OCI-LY7 (cell line): ENCODE data around the gene RBMY1B. TPM values are rescaled to one million over a fixed set of nuclear protein-coding genes. Genes with fewer than 3 reads are reported as not detected.
"Not testable (repeated sequence)": the region's sequence is repeated elsewhere in the genome, so short reads cannot be mapped to it uniquely, and the experiment has no call there.

Experiments
- Bru-seq: library from RNA; stranded (reverse); fragments of 400-500 nt; gene quantifications from one replicate; lab custom pipeline; 2021; lab: Mats Ljungman, UMichigan
- BruChase-seq, 2 experiments: library from RNA; stranded (reverse); fragments of 400-500 nt; gene quantifications; one replicate each; lab custom pipeline; 2021; lab: Mats Ljungman, UMichigan
- BruUV-seq: library from RNA; stranded (reverse); fragments of 400-500 nt; replicated peaks from 2 replicates; lab custom pipeline; 2021; lab: Mats Ljungman, UMichigan
- CTCF ChIA-PET: fragments of 300-600 bp; sonication (Branson Sonifier 250); formaldehyde crosslinking; loops from one replicate; lab custom pipeline; 2022; ENCODE audit warnings: antibody characterized with exemption; ENCODE audit not compliant: unreplicated experiment; lab: Charles Lee
- POLR2A ChIA-PET: fragments of 300-600 bp; sonication (Branson Sonifier 250); formaldehyde crosslinking; loops from one replicate; lab custom pipeline; 2022; ENCODE audit warnings: antibody characterized with exemption; lab: Charles Lee
- DNase-seq: peaks from one replicate; pipeline ENCODE4 v3.0.0-alpha.2; 2015; ENCODE audit warnings: low spot score
- H2AFZ ChIP-seq: fragments of 200-600 bp; sonication (generic), shearing (Covaris generic); 2 replicates; pipeline ENCODE4 v1.6.1; 2014; ENCODE audit warnings: mild to moderate bottlenecking, antibody characterized with exemption, low read length, moderate library complexity
- H3K27ac ChIP-seq: fragments of 200-600 bp; sonication (generic); 2 replicates; pipeline ENCODE4 v1.5.1; 2014; ENCODE audit warnings: mixed run types, low read depth, mild to moderate bottlenecking, moderate library complexity, low read length, inconsistent platforms; ENCODE audit not compliant: poor library complexity, severe bottlenecking
- H3K36me3 ChIP-seq: fragments of 200-600 bp; sonication (generic); 2 replicates; pipeline ENCODE4 v1.6.1; 2014; ENCODE audit warnings: mild to moderate bottlenecking, antibody characterized with exemption, low read length, moderate library complexity, mixed read lengths; ENCODE audit not compliant: insufficient read depth
- H3K4me1 ChIP-seq: fragments of 200-600 bp; sonication (generic); 2 replicates; pipeline ENCODE4 v1.5.1; 2014; ENCODE audit warnings: mild to moderate bottlenecking, low read length; ENCODE audit not compliant: insufficient read depth, poor library complexity, severe bottlenecking
- H3K4me2 ChIP-seq: fragments of 200-600 bp; sonication (generic); 2 replicates; pipeline ENCODE4 v1.6.1; 2014; ENCODE audit warnings: mild to moderate bottlenecking, low read length
- H3K4me3 ChIP-seq: fragments of 200-600 bp; sonication (generic); 2 replicates; pipeline ENCODE4 v1.5.1; 2014; ENCODE audit warnings: mild to moderate bottlenecking, low read depth, low read length; ENCODE audit not compliant: poor library complexity, severe bottlenecking
- H3K79me2 ChIP-seq: fragments of 200-600 bp; sonication (generic); 2 replicates; pipeline ENCODE4 v1.6.1; 2016; ENCODE audit warnings: low read depth, mild to moderate bottlenecking, low read length, moderate library complexity, mixed read lengths; ENCODE audit not compliant: insufficient read depth
- H3K9me2 ChIP-seq: fragments of 200-600 bp; sonication (generic); 2 replicates; pipeline ENCODE4 v1.6.1; 2016; ENCODE audit warnings: mild to moderate bottlenecking, low read length, mixed read lengths; ENCODE audit not compliant: insufficient read depth
- H3K9me3 ChIP-seq: fragments of 200-600 bp; sonication (generic); 2 replicates; pipeline ENCODE4 v1.6.1; 2014; ENCODE audit warnings: mild to moderate bottlenecking, mixed run types, low read length, mixed read lengths
- H4K20me1 ChIP-seq: fragments of 200-600 bp; sonication (generic); 2 replicates; pipeline ENCODE4 v1.6.1; 2014; ENCODE audit warnings: mild to moderate bottlenecking, antibody characterized with exemption, low read length, moderate library complexity, mixed read lengths; ENCODE audit not compliant: insufficient read depth
- EZH2phosphoT487 ChIP-seq: fragments of 200-600 bp; sonication (generic); IDR thresholded peaks from 2 replicates; pipeline ENCODE4 v1.6.1; 2018; ENCODE audit warnings: low read depth, borderline replicate concordance, mild to moderate bottlenecking, mixed run types, antibody characterized with exemption, low read length, moderate library complexity, mixed read lengths
- intact Hi-C: fragments of 100-400 bp; cut with micrococcal nuclease; formaldehyde crosslinking; loops from one replicate; pipeline ENCODE4 v1.10.0; 2022; ENCODE audit not compliant: unreplicated experiment
- long read RNA-seq: library from polyadenylated mRNA; stranded (forward); transcript quantifications from one replicate; pipeline ENCODE4 v2.0.0, GENCODE V29; 2022
- total RNA-seq, 2 experiments: library from RNA; depleted of rRNA in 1 of 2; stranded (reverse); fragments of >200 nt in 1 of 2; shearing (Covaris generic) in 1 of 2; gene quantifications; 2 replicates each; pipeline ENCODE4 v1.2.3, GENCODE V29; 2014 to 2022
- TF ChIP-seq, protein P1 (sequence below): fragments of 200-600 bp; sonication (generic); conservative IDR thresholded peaks from 2 replicates; pipeline ENCODE4 v1.5.1; 2014; ENCODE audit warnings: mild to moderate bottlenecking, antibody characterized with exemption, low read length, moderate library complexity, mixed read lengths

Gene RBMY1B
- not detected in 2 replicates for total RNA-seq (2014; rRNA removed; shearing (Covaris generic))
- not detected in 2 replicates for total RNA-seq (2022)
- Bru-seq, nascent RNA: not detected
- not detected for BruChase-seq, experiment 1, labeled RNA remaining after a 6-hour chase
- not detected for BruChase-seq, experiment 2, labeled RNA remaining after a 2-hour chase
- long read RNA-seq: 0 reads

DNA sequence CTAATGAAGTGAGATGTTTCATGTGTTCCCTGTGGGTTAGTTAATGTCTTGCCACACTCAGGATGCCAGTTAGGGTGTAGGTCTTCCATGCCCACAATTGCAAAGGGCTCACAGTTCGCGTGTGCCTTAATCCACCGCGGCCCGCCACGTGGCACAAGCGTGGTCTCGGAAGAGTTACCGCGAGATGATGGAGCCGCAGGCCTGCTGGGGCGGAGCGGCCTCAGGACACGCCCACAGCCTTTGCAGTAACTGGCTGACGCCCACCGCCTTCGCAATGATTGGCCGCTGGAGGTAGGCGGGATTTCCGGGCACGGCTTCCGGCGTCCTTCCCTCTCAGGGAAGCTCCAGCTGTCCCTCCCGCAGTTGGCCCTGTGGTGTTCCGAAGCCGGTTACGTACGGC, at the start of gene RBMY1B:
Gene RBMY1B, plus strand, starts transcription at position 301 of the 400 bp plus-strand sequence. CDS start 2,013 bp downstream, outside the sequence.
- H3K9me2 ChIP-seq, H4K20me1 ChIP-seq, H3K4me1 ChIP-seq, H3K9me3 ChIP-seq, H3K36me3 ChIP-seq, H3K27ac ChIP-seq, DNase-seq, POLR2A ChIA-PET, H3K79me2 ChIP-seq, CTCF ChIA-PET, intact Hi-C loops, H2AFZ ChIP-seq, H3K4me3 ChIP-seq, H3K4me2 ChIP-seq, BruUV-seq: not testable (repeated sequence)

DNA sequence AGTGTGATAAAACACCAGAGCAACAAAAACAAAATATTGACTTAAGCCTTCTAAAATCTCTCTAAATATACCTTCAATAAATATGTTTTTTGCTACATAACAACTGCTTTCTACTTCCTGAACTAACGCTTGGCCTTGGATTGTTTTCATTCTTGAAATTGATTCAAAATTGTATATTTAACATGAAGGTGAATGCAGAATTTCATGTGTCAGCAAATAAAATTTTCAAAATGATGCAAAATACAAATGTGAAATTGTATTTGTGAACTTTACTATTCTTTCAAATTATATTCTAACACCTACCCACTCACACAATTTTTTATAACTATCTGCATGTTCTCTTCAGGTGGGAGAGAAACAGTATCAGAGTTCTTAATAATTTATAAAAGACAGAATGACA, 48.2 kb upstream of the RBMY1B start:
- H3K4me1 ChIP-seq, H3K9me3 ChIP-seq, H3K36me3 ChIP-seq, H2AFZ ChIP-seq, BruUV-seq, CTCF ChIA-PET, DNase-seq, H3K9me2 ChIP-seq, H3K4me3 ChIP-seq, H3K27ac ChIP-seq, H4K20me1 ChIP-seq, H3K4me2 ChIP-seq, intact Hi-C loops, H3K79me2 ChIP-seq, POLR2A ChIA-PET: not testable (repeated sequence)

DNA sequence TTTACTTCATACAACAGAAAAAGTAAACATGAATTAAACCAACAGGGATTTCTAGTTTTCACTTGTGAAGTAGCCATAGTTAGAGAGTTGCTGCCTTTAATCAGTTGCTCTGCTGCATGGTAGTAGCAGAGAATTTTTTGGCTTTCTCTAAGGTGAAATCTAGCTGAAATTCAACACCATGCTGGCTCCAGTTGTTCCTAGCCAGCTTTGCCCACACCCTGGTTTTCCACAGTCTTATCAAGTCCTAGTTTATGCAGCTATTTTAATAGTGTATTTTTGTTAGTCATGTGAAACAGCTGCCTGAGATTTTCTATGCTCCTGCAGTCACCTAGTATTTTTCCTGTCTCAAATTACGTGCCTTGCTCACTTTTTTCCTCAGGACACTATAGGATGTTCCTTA, 28.2 kb upstream of the RBMY1B start:
- ChIA-PET POLR2A (no interaction called here), CTCF (no interaction called here)
- no peaks in the 10 kb centered on the region for H3K9me2 ChIP-seq
- no peak overlapping the region for H2AFZ ChIP-seq
- H4K20me1 ChIP-seq: no peaks in the 10 kb centered on the region
- no peak for DNase-seq
- no peak overlapping the region for H3K4me2 ChIP-seq
- H3K4me1 ChIP-seq: no peaks in the 10 kb centered on the region
- H3K4me3 ChIP-seq: no peak overlapping the region
- no peaks in the 10 kb centered on the region for H3K79me2 ChIP-seq
- no peak for TF ChIP-seq EZH2phosphoT487
- TF ChIP-seq, protein P1, sequence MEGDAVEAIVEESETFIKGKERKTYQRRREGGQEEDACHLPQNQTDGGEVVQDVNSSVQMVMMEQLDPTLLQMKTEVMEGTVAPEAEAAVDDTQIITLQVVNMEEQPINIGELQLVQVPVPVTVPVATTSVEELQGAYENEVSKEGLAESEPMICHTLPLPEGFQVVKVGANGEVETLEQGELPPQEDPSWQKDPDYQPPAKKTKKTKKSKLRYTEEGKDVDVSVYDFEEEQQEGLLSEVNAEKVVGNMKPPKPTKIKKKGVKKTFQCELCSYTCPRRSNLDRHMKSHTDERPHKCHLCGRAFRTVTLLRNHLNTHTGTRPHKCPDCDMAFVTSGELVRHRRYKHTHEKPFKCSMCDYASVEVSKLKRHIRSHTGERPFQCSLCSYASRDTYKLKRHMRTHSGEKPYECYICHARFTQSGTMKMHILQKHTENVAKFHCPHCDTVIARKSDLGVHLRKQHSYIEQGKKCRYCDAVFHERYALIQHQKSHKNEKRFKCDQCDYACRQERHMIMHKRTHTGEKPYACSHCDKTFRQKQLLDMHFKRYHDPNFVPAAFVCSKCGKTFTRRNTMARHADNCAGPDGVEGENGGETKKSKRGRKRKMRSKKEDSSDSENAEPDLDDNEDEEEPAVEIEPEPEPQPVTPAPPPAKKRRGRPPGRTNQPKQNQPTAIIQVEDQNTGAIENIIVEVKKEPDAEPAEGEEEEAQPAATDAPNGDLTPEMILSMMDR: no peak
- BruUV-seq: no TSS peak
- intact Hi-C loops: no loop called here
- H3K27ac ChIP-seq: no peak overlapping the region
- no peaks in the 10 kb centered on the region for H3K36me3 ChIP-seq
- no peaks in the 10 kb centered on the region for H3K9me3 ChIP-seq

DNA sequence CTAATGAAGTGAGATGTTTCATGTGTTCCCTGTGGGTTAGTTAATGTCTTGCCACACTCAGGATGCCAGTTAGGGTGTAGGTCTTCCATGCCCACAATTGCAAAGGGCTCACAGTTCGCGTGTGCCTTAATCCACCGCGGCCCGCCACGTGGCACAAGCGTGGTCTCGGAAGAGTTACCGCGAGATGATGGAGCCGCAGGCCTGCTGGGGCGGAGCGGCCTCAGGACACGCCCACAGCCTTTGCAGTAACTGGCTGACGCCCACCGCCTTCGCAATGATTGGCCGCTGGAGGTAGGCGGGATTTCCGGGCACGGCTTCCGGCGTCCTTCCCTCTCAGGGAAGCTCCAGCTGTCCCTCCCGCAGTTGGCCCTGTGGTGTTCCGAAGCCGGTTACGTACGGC, 23.4 kb downstream of the RBMY1B start, which contains the start of gene RBMY1A1:
Gene RBMY1A1, plus strand, starts transcription at position 301 of the 400 bp plus-strand sequence. CDS start 2,013 bp downstream, outside the sequence.
- intact Hi-C loops, DNase-seq, H3K4me3 ChIP-seq, H3K79me2 ChIP-seq, H3K4me2 ChIP-seq, H3K9me2 ChIP-seq, CTCF ChIA-PET, BruUV-seq, POLR2A ChIA-PET, H3K4me1 ChIP-seq, H2AFZ ChIP-seq, H3K36me3 ChIP-seq, H4K20me1 ChIP-seq, H3K9me3 ChIP-seq, H3K27ac ChIP-seq: not testable (repeated sequence)

DNA sequence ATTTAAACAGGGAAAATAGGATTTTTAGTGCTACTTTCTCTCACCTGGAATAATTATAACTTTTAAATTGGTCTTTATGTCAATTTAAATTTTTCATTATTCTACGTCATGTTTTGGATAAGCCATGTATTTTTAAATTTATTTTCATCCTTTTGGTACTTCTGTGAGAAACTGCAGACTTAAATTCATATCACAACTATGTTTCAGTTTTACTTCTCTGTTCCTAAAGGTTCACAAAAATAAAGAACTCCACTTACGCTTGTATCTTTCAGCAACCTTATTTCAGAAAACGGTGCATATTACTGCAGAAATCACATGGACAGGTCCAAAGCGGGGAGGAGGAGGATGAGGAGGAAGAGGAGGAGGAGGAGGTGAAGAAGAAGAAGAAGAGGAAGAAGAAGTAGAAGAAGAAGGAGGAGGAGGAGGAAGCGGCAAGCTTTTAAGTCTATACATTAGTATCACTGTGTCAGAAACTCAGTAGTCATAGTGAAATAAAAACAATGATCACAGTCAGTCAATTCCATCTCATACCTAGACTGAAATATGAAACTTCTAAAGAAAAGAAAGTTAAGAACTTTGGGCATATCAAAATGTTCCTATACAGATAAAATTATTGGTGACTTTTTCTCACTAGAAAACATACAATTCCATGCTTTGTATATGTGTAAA, 48.3 kb downstream of the RBMY1B start:
- H3K27ac ChIP-seq, H3K9me3 ChIP-seq, POLR2A ChIA-PET, DNase-seq, H2AFZ ChIP-seq, H3K36me3 ChIP-seq, intact Hi-C loops, H4K20me1 ChIP-seq, BruUV-seq, H3K4me1 ChIP-seq, H3K79me2 ChIP-seq, H3K4me2 ChIP-seq, CTCF ChIA-PET, H3K9me2 ChIP-seq, H3K4me3 ChIP-seq: not testable (repeated sequence)
